ENCODE results near the gene ELF1.
"Not testable (repeated sequence)": the region's sequence is repeated elsewhere in the genome, so short reads cannot be mapped to it uniquely, and the experiment has no call there.

ELF1 gene

GRCh38 chr13:41040584-41041334, 21.6 kb upstream of the ELF1 start:
- no peak for FAIRE-seq

GRCh38 chr13:41039746-41040145, 20.6 kb upstream of the ELF1 start:
- no peak for FAIRE-seq

- FAIRE-seq: not testable (repeated sequence)
These were observed 17.4 kb upstream of the ELF1 start for GRCh38 chr13:41036557-41036956.

GRCh38 chr13:41034881-41035280, 15.8 kb upstream of the ELF1 start:
- no peak for FAIRE-seq

GRCh38 chr13:41034382-41034781, 15.3 kb upstream of the ELF1 start:
- no peak for FAIRE-seq

GRCh38 chr13:41032691-41033376, 13.7 kb upstream of the ELF1 start:
- no peak for FAIRE-seq

- no peak for FAIRE-seq
These were observed 10.5 kb upstream of the ELF1 start for GRCh38 chr13:41029629-41030028.

GRCh38 chr13:41028051-41028450, 8.9 kb upstream of the ELF1 start:
- no peak for FAIRE-seq

- no peak for FAIRE-seq
These were observed 7.7 kb upstream of the ELF1 start for GRCh38 chr13:41026788-41027187.

- no peak for FAIRE-seq
These were observed 6.4 kb upstream of the ELF1 start for GRCh38 chr13:41025518-41025917.

GRCh38 chr13:41019578-41020347, 647 bp upstream of the ELF1 start:
- peak; percentile 70 for FAIRE-seq

- FAIRE-seq: no peak
These were observed 541 bp downstream of the ELF1 start for GRCh38 chr13:41018602-41018948.

- peak; percentile 85 for FAIRE-seq
These were observed 1.1 kb downstream of the ELF1 start for GRCh38 chr13:41017817-41018601.

- no peak for FAIRE-seq
These were observed 2.0 kb downstream of the ELF1 start for GRCh38 chr13:41017159-41017558.

- FAIRE-seq: no peak
These were observed 3.2 kb downstream of the ELF1 start for GRCh38 chr13:41015920-41016319.

- peak; percentile 78 for FAIRE-seq
These were observed 5.3 kb downstream of the ELF1 start for GRCh38 chr13:41013835-41014234.

- FAIRE-seq: no peak
These were observed 6.6 kb downstream of the ELF1 start for GRCh38 chr13:41012536-41012935.

GRCh38 chr13:41011382-41011956, 7.6 kb downstream of the ELF1 start:
- FAIRE-seq: no peak

- no peak for FAIRE-seq
These were observed 10.7 kb downstream of the ELF1 start for GRCh38 chr13:41008349-41008980.

- FAIRE-seq: no peak
These were observed 11.4 kb downstream of the ELF1 start for GRCh38 chr13:41007744-41008128.

GRCh38 chr13:41006978-41007743, 12.0 kb downstream of the ELF1 start:
- no peak for FAIRE-seq
